Natural killer cell (primary cell): ENCODE measurements around the gene USP2. TPM values are rescaled to one million over a fixed set of nuclear protein-coding genes. Genes with fewer than 3 reads are reported as not detected.

Experiments
- ATAC-seq, 3 donors: fragments of 150-1000 bp in 2 of 3; fragments of 200-7000 bp in 1 of 3; cut with Tn5 transposase; 1 replicate in 1 of 3; 2 replicates in 2 of 3; pipeline ENCODE4 v1.10.0; 2021; ENCODE audit warnings: mild to moderate bottlenecking in 2 of 3, moderate library complexity in 2 of 3
- DNase-seq, 2 donors: peaks; one replicate each; pipeline versions ENCODE4 v3.0.0 to v3.0.0-alpha.2; 2013 to 2021; ENCODE audit warnings: mixed read lengths in 1 of 2
- H3K27ac ChIP-seq: one replicate; pipeline ENCODE4 v1.5.1; 2013; ENCODE audit warnings: mild to moderate bottlenecking, low read length
- H3K27me3 ChIP-seq: one replicate; pipeline ENCODE4 v1.6.1; 2013; ENCODE audit warnings: low read length; ENCODE audit not compliant: control insufficient read depth, insufficient read depth
- H3K36me3 ChIP-seq: one replicate; pipeline ENCODE4 v1.6.1; 2013; ENCODE audit warnings: low read length; ENCODE audit not compliant: control insufficient read depth, insufficient read depth
- H3K4me1 ChIP-seq: one replicate; pipeline ENCODE4 v1.6.1; 2013; ENCODE audit warnings: low read length; ENCODE audit not compliant: control insufficient read depth, insufficient read depth
- H3K4me3 ChIP-seq: one replicate; pipeline ENCODE4 v1.5.1; 2013; ENCODE audit warnings: low read length
- H3K9me3 ChIP-seq: one replicate; pipeline ENCODE4 v1.6.1; 2013; ENCODE audit warnings: low read length; ENCODE audit not compliant: control insufficient read depth, insufficient read depth
- H3K27ac Mint-ChIP-seq, 2 donors: one replicate each; pipeline ENCODE4 v1.8.0; 2022; ENCODE audit warnings: mild to moderate bottlenecking in 2 of 2, mixed read lengths in 2 of 2, moderate library complexity in 1 of 2
- H3K27me3 Mint-ChIP-seq, 2 donors: one replicate each; pipeline ENCODE4 v1.8.0; 2022; ENCODE audit warnings: low read depth in 2 of 2, mixed read lengths in 2 of 2
- H3K36me3 Mint-ChIP-seq: one replicate; pipeline ENCODE4 v1.8.0; 2022; ENCODE audit warnings: mixed read lengths
- H3K4me1 Mint-ChIP-seq, 2 donors: one replicate each; pipeline ENCODE4 v1.8.0; 2022; ENCODE audit warnings: mixed read lengths in 2 of 2
- H3K4me3 Mint-ChIP-seq: one replicate; pipeline ENCODE4 v1.8.0; 2022; ENCODE audit warnings: mild to moderate bottlenecking, moderate library complexity, mixed read lengths
- H3K9me3 Mint-ChIP-seq, 2 donors: one replicate each; pipeline ENCODE4 v1.8.0; 2022; ENCODE audit warnings: mixed read lengths in 2 of 2
- CTCF ChIP-seq: fragments of 200-600 bp; IDR thresholded peaks from one replicate; pipeline ENCODE4 v1.8.0; 2022; ENCODE audit warnings: antibody characterized with exemption
- WGBS: methylation state at CpG from one replicate; pipeline ENCODE4 v1.1.7; 2013; ENCODE audit warnings: missing lambda C conversion rate; ENCODE audit not compliant: insufficient coverage; 5-methylcytosine and 5-hydroxymethylcytosine counted together
- intact Hi-C: fragments of 100-400 bp; cut with micrococcal nuclease; formaldehyde crosslinking; loops from one replicate; pipeline ENCODE4 v1.14.2; 2022
- total RNA-seq, 4 donors: library from RNA; stranded (reverse); fragments of 120-200 nt in 1 of 4; gene quantifications; one replicate each; pipeline versions ENCODE4 v1.2.3 to v1.2.4, GENCODE V29; 2013 to 2022

Gene USP2
- total RNA-seq, 3 donors from 2014 or later (not counting 1 experiment from before 2014, with no cell fraction given), result 0.50 to 3.9 TPM; not detected in 1

- H3K27ac Mint-ChIP-seq, result no peak overlapping the region
- no peak for DNase-seq
- intact Hi-C loops, result loop anchor here (5.0 kb wide), 1 partner anchor 117 kb away; the partner anchor contains the start of gene CBL
- Histone ChIP-seq H3K4me3 (no peak overlapping the region), H3K36me3 (no peaks in the 10 kb centered on the region), H3K27ac (no peak overlapping the region), H3K27me3 (peaks cover 5% of the 10 kb centered on the region), H3K4me1 (peaks cover 18% of the 10 kb centered on the region), H3K9me3 (no peaks in the 10 kb centered on the region)
- peaks cover 0 to 26% of the 10 kb centered on the region in 2 donors for H3K4me1 Mint-ChIP-seq
- ATAC-seq, result no peak
- no peak for TF ChIP-seq CTCF
- H3K9me3 Mint-ChIP-seq, result no peaks in the 10 kb centered on the region
- H3K4me3 Mint-ChIP-seq, result no peak overlapping the region
- H3K36me3 Mint-ChIP-seq, result no peaks in the 10 kb centered on the region
- WGBS, result 72% methylated on average over 4 of the region's 4 CpGs
- peaks cover 15 to 20% of the 10 kb centered on the region in 2 donors for H3K27me3 Mint-ChIP-seq
Observed at GRCh38 chr11:119324189-119324588, 57.3 kb downstream of the USP2 start.

GRCh38 chr11:119323532-119324033 lies 57.9 kb downstream of the USP2 start:
- H3K4me1 Mint-ChIP-seq, result peaks cover 0 to 32% of the 10 kb centered on the region in 2 donors
- H3K4me1 ChIP-seq, result peaks cover 18% of the 10 kb centered on the region
- peaks cover 17 to 23% of the 10 kb centered on the region in 2 donors for H3K27me3 Mint-ChIP-seq
- no peaks in the 10 kb centered on the region for H3K36me3 Mint-ChIP-seq
- H3K9me3 Mint-ChIP-seq, result no peaks in the 10 kb centered on the region
- peak overlapping the region; percentile 59 for H3K4me3 Mint-ChIP-seq
- H3K36me3 ChIP-seq, result no peaks in the 10 kb centered on the region
- no peak overlapping the region for H3K4me3 ChIP-seq
- no peaks in the 10 kb centered on the region for H3K9me3 ChIP-seq
- ATAC-seq (peak in 1 of 3 donors; percentile 31), DNase-seq (peak; percentile 72 to 85)
- WGBS, result 21% methylated on average over 8 of the region's 8 CpGs
- peak; percentile 80 for TF ChIP-seq CTCF
- H3K27ac ChIP-seq, result no peak overlapping the region
- intact Hi-C loops, result loop anchor here (5.0 kb wide), 1 partner anchor 116 kb away; the partner anchor contains the start of gene CBL
- H3K27me3 ChIP-seq, result peaks cover 5% of the 10 kb centered on the region
- no peak overlapping the region for H3K27ac Mint-ChIP-seq

GRCh38 chr11:119322921-119323531 lies 58.5 kb downstream of the USP2 start:
- no peak overlapping the region for H3K4me3 Mint-ChIP-seq
- H3K4me1 Mint-ChIP-seq, result peaks cover 0 to 32% of the 10 kb centered on the region in 2 donors
- H3K4me3 ChIP-seq, result no peak overlapping the region
- peaks cover 24% of the 10 kb centered on the region for H3K4me1 ChIP-seq
- H3K9me3 ChIP-seq, result no peaks in the 10 kb centered on the region
- TF ChIP-seq CTCF, result no peak
- no peaks in the 10 kb centered on the region for H3K36me3 ChIP-seq
- DNase-seq (no peak), ATAC-seq (no peak)
- intact Hi-C loops, result loop anchor here (5.0 kb wide), 1 partner anchor 116 kb away; the partner anchor contains the start of gene CBL
- H3K27me3 Mint-ChIP-seq, result peaks cover 18 to 27% of the 10 kb centered on the region in 2 donors
- H3K9me3 Mint-ChIP-seq, result no peaks in the 10 kb centered on the region
- H3K27ac ChIP-seq, result no peak overlapping the region
- no peaks in the 10 kb centered on the region for H3K36me3 Mint-ChIP-seq
- 91% methylated on average over 20 of the region's 20 CpGs for WGBS
- H3K27me3 ChIP-seq, result peaks cover 5% of the 10 kb centered on the region
- no peak overlapping the region for H3K27ac Mint-ChIP-seq
